Left renal pelvis (tissue), 4 donors: ENCODE results near the gene SUPT3H. TPM values are rescaled to one million over a fixed set of nuclear protein-coding genes. Genes with fewer than 3 reads are reported as not detected.

Source experiments
- DNase-seq, 4 donors: peaks; one replicate each; pipeline ENCODE4 v3.0.0-alpha.2; 2013; ENCODE audit warnings: low read depth in 4 of 4, low spot score in 3 of 4
- polyA plus RNA-seq, 4 donors: library from polyadenylated mRNA; unstranded; fragments of 120-200 nt; gene quantifications; one replicate each; pipeline ENCODE4 v1.2.1, GENCODE V29; 2013; ENCODE audit not compliant: insufficient read length in 4 of 4

SUPT3H gene
- 10 to 100 TPM; 18.9 to 22.5 (median 20.4) TPM for polyA plus RNA-seq

DNA sequence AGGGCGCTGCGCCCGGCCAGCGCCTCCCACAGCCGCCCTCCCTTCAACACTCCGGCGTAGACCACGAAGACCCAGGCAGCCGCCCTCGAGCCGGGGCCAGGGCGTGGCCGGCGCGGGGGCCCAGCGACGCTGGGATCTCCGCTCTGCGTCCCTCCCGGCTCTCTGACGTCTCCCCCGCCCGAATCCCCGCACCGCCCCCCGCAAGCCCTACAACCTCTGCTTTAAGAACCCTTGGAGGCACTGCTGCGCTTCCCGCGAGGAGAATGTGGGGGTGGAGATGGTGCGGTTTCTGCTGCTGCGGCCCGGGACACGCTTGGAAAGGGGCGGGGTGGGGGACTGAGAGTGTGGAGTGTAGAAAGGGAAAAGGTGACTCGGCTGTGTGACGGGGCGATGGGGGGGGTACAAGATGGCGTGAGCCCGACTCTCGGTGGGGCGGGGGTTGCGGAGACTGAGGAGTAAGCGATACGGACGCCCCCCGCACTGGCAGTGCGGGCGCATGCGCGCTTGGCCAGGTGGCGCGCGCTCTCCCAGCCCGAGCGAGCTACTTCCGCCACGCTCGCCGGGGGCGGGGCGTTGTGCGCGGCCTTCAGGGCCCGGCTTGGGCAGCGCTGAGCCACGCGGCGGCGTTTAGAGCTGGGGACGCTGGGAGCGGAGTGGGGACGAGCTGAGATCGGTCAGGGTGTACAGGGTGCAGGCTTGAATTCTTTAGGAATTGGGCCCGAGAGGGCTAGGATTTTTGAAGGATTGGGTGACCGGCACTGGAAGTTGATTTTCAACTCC, at the start of gene SUPT3H:
TSS of gene SUPT3H (minus strand) at position 381 of the 780 bp plus-strand sequence.
- peak; percentile 90 to 93 (median 92) for DNase-seq

DNA sequence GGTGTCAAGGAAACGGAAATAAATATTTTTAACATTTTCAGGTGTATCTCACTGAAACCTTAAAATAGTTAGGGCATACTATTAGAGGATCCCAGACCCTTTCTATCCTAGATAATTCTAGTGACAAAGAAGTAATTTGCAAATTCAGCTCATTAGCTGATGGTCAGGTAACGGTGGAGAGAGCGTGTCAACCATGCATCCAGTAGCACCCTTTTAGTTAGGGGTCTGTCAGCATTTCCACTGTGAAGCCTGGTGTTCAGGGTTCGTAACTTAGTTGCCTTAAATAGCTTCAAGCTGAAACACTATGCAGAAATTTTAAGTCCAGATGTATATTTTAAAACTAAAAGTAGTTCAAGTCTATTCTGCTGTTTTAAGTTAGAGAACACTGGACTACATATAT, 48.5 kb upstream of the SUPT3H start:
- no peak for DNase-seq

DNA sequence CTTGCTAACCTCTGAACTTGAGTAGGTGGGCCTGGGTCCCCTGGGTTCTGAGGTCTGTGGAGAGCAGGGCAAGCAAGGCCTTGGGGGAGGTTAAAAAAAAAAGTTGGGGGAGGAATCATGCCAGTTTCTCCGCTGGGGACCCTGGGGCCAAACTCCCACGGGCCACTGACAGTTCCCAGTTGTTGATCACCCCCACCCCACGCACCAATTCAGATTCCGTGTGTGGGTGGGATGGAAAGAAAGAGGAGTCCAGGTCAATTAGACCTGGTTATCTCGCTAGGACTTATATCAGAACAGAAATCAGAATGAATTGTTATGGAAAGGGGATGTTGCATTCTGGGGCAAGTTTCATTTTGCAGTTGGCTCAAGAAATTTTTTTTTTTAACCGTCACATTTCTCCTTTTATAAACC, 46.7 kb upstream of the SUPT3H start:
- DNase-seq = no peak

DNA sequence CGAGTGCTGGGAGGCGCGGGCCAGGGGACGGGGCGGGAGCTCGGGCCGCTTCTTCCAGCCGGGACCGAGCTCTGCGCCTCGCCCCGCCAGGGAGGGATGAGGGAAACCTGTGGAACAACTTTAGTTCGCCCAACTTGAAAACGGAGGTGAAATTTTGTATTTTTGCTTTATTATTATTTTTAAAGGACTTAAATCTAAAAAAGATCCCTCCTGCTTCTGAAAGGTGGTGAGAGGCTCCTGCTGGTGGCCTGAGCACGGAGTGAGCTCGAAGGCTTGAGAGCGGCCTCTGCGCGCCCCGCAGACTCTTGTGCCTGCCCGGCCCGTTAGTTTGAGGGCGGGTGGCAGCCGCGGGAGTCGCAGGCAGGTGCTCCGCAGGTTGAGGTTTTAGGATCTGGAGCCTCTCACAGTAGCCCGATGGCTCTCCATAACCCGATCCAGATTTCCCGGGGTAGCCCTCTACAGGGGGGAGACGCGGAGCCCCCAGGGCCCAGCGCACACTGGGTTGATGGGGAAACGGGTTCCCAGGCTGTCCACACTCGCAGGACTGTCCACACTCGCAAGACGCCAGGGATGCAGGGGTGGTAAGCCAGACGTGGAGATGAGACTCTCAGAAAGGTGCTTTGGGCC, 46.2 kb upstream of the SUPT3H start:
- DNase-seq = no peak

DNA sequence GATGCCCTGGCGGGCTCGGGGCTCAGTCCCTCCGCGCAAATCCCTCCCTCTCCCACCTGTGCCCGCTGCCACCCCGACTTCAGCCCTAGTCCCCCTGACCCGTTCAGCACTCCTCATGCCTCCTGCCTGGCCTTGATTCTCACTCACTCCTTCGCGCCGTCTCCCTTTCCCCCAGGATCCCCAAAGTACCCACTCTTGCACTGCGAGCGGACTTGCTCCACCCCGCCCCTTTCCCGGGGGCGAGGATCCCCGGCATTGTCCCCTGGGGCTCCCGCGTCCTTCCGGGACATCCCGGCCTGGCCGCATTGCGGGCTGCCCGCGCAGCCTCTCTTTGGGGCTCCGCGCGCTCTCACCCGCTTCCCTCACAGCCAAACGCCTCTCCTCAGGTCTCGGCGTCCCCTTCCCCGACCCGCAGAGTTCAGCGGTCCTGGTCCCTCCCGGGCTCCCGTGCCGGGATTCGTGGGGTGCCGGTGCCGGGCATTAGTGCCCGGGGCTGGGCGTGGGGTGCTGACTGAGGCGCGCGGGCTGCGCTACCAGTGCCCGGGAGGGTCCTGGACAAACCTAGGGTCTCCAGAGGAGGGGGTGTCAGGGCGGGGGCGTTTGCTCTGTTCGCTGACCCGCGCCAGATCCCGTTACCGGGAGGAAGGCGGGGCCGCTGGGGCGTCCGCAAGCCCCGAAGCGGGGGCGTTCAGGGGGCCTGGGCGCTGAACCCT, 45.5 kb upstream of the SUPT3H start:
- no peak for DNase-seq

DNA sequence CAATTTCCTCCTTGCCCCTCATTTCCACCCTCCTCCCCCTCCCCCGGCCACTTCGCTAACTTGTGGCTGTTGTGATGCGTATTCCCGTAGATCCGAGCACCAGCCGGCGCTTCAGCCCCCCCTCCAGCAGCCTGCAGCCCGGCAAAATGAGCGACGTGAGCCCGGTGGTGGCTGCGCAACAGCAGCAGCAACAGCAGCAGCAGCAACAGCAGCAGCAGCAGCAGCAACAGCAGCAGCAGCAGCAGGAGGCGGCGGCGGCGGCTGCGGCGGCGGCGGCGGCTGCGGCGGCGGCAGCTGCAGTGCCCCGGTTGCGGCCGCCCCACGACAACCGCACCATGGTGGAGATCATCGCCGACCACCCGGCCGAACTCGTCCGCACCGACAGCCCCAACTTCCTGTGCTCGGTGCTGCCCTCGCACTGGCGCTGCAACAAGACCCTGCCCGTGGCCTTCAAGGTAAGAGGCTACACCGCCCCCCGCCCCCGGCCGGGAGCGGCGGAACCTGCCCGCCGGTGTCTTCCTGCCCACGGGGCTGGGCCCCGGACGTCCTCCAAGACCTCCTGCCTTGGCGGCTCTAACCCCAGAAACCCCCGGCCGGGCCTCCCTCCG, 44.9 kb upstream of the SUPT3H start:
- DNase-seq = no peak

DNA sequence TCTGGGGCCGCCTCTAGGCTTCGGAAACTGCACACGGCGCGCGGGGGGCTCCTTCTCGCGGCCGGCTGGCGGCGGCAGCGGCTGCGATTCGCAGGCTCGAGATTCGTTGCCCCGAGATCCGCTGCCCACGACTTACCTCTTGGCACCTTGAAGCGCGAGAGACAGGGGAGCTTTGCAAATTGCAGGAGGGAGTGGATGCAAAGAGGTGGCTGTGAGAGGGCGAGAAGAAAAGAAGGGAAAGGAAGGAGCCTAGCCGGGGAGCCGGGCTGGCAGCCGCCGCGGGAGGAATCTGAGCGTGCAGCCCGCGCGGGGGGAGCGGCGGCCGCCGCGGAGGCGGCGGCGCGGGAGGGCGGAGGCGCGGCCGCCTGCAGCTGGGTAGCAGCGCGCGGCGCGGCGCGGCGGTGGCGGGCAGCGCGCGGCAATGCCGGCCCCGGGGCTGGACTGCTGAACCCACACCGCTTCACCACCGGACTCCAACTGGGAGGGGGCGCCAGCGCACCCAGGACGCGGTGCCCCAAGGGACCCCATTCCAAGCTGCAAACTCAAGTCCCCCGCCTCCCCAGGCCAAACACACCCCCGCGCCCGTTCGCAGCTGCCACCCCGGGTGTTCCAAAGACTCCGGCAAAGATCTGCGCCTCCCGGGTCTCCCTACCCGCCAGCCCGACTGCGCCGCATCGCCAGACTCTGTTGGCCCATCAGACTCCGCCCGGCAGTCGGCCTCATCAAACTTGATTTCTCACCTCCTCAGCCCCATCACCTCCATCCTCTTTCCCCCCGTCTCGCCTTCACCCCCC, 44.2 kb upstream of the SUPT3H start:
- DNase-seq = no peak

DNA sequence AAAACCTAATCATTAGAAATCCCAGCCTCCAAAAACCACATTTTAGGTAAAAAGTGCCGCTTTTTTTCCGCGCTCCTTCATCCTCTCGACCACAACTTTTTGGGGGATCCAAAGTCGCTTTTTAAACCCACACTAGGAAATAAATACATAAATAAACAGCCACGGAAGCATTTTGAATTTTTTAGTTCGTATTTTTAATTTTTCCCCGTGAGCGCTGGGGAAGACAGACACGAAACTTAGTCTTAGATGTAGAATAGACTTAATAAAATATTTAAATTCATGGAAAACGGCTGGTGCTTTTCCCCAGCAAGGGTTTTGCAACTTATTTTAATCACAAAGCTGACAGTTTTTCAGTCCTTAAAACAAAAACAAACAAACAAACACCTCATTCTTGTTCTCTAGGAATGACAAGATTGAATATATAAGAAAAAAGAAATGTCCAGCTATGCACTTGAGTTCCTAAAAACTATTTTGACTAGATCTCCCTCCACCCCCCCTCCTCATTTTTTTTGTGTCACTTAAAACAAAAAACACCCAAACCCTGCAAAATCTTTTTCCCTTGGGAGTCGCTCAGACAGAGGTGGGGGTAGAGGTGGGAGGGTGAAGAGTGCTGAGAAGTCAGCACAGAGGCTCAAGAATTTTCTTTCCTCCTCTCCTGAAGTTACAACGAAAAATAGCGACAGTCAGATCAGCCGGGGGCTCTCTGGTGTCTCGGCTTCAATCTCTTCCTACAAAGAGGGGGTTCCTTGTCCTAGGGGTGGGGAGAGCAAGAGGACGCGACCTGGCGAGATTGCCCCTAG, 43.4 kb upstream of the SUPT3H start:
- no peak for DNase-seq

DNA sequence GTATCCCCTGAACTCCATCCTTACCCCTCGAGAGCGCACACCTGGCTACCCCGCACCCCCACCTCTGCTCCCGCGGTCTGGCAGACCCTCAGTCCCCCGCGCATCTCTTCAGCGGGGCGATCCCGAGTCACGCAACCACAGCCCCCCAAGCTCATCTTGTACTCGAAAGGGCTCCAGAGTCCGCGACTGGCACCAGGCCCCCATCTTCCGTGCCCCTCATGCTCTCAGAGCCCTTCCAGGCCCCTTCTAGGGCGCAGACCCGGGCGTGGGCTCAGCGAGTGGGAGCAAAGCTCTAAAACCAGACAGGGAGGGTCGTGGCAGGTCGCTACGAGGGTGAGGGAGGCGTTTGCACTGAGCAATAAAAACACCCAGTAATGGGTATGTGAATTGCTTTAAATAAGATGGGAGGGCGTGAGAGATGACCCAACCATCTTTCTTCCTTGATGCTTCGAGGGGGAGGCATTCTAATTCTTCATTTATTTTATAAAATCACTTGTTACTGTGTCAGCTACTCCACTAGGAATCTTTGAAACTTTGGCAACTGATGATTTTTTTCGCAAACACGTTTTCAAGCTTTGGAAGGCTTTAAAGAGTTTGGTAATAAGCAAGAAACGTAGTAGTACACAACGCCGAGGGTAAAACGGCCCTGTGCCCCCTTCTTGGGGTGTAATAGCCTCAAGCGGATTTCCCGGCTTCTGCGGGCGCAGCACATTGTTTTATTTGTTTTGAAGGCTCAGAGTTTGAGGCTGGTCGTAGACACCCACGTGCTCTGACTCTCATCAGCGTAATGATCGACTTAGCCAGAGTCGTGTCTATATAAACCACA, 42.6 kb upstream of the SUPT3H start:
- DNase-seq = no peak

DNA sequence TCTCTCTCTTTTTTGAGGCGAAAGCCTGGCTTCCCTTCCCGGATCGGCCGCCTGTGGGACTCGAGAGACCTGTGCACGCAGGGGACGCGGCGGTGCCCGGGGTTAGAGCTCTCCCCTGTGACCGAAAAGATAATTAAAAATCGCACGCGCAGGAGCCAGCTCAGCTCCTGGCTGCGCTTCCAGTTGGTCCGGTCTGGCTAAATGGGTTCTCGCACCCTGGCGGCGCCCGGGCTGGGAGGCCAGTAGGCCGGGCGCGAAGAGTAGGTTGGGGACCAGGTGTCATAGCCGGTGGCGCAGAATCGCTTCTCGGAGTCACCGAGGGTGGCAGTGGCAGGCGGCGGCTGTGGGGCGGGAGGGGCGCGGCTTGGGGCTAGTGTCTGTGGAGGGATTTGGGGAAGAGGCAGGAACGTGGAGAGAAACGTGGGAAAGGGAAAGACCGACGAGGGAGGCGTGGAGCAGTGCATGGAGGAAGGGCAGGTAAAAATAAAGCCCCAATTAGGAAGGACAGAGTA, 41.9 kb upstream of the SUPT3H start:
- no peak for DNase-seq

DNA sequence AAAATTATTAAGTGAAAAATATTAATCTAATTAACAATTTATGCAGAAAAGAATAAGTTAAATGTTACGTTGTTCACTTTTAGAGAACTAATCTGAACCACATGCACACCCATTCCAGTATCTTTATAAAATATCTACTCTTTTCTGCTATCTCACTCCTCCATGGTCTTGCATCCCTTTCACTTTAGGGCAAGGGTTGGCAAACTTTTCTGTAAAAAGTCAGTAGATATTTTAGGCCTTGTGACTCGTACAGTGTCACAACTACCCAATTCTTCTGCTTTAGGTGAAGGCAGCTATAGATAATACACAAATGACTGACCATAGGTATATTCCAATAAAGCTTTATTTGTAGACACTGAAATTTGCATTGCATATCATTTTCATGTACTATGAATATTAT, 39.7 kb upstream of the SUPT3H start:
- no peak for DNase-seq

DNA sequence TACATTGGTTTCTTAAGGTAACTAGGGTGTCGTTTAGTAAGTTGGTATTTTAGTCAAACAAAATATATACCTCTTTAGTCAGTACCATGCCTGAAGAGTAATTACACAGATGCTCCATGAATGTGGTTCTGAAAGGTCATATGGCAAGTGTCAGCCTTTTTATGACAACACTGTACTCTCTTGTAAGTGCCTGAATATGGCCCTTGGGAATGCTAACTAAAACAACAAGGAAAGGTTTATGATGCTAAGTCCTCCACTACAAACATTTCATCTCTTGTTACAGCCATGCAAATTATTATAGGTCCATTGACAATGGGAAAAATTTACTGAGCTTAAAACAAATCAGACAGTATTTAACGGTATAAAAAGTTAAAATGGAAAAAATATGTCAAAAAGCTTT, 39.0 kb upstream of the SUPT3H start:
- no peak for DNase-seq

DNA sequence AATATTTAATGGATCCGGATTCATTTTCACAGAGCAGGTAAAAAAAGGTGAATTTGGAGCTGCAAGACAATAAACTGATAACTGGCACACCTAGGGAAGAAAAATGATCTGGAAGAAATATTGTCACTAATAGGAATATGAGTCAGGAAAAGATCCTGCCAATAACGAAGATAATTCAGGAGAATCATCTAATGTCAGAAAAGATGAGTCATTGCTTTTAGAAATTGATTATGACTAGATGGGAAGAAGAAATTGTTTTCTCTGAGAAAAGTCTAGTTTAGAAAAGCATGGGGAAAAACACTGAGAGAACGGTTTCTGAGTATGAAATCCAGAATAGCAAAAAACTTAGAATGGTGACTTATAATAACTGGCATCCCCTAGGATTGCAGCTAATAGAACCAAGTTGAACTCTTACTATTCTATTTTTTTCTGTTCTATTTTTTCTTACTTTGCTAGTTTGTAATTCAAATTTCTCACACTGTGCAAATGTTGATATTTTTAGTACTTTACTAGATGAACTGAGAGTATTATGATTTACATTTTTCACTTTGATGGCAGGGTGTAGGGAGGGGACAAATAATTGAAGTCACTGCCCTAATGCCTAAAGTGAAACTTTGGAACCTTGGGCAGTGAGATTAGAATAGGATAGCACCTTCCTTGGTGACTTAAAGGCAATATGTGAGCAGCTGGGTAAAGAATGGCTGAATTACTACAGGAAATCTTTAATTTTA, 38.2 kb upstream of the SUPT3H start:
- DNase-seq = no peak

DNA sequence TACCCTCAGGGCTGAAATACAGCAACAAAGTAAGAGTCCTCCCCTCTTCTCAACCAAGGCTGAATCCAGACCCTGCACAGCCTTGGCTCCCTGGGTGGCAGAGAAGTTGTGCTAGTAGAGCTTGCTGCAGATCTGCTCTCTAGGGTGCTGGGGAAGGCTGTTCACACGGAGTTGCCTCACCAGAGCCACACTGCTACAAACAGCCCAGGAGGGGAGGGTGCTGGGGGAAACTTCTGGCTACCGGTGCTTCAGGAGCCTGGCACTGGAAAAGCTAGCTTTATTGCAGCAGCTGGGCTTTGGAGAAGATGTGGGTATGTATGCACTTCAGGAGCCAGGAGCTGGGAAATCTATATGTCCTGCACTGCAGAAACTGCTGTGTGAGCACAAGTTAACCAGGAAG, 37.6 kb upstream of the SUPT3H start:
- no peak for DNase-seq

DNA sequence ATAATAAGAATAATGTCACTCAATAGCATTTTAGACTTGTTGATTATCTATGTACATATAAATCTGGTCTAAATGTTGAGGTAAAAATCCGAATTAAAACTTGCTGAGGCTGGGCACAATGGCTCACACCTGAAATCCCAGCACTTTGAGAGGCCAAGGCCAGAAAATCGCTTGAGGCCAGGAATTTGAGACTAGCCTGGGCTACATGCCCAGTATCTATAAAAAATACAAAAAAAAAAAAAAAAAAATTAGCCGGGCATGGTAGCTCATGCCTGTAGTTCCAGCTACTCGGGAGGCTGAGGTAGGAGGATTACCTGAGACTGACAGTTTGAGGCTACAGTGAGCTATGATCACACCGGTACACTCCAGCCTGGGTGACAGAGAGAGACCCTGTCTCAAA, 34.2 kb upstream of the SUPT3H start:
- DNase-seq = no peak

DNA sequence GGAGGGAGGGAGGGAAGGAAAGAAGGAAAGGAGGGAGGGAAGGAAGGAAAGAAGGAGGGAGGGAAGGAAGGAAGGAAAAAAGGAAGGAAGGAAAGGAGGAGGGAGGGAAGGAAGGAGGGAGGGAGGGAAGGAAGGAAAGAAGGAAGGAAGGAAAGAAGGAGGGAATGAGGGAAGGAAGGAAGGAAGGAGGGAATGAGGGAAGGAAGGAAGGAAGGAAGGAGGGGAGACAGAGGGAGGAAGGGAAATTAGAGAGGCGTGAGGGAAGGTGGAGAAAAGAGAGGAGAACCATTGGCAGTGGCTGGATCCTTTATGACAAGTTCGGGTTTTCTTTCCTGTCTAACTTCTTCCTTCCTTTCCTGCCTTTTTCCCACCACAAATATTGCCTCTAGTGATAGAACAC, 22.3 kb upstream of the SUPT3H start:
- no peak for DNase-seq

DNA sequence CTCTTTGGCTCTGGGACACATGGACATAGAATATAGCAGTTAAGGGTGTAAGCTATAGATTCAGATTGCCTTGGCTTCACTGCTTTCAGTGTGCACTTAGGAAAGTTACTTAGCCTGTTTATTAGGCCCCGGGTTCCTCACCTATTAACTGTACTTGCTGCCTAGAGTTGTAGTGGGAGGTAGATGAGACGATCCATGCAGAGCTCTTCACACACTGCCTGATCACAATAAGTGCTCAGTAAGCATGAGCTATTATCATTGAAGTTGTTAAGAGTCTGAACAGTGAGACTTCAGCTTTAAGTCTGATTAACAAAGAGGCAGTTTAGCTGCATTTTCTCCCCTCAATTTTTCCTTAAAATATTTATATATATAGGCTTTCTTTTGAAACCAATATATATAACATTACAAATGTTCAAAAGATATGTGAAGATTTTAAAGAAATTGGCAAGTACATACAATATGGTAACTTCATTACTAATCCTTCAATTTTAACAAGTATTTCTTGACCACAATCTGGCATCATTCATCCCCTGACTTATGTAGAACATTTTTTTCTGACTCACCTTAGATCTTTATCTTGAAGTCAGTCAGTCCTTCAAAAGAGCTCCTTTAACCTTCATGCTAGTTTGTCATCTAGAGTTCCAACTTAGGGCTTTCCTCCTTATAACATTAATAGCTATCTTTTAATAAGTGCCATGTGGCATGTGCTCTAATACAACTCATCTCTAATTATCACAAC, 20.5 kb upstream of the SUPT3H start:
- DNase-seq = no peak
